Astrocyte (in vitro differentiated cells and primary cell): ENCODE measurements around the gene POU6F2.

ENCODE experiments used
- EZH2 ChIP-seq: IDR thresholded peaks from 2 replicates; pipeline ENCODE4 v1.6.1; 2012; ENCODE audit warnings: mild to moderate bottlenecking, low read length, inconsistent platforms; ENCODE audit not compliant: insufficient read depth
- TF ChIP-seq, protein P1 (sequence below): IDR thresholded peaks from 2 replicates; pipeline ENCODE4 v1.5.1; 2011; ENCODE audit warnings: low read depth, mild to moderate bottlenecking, inconsistent platforms, low read length, moderate library complexity; ENCODE audit not compliant: insufficient read depth

DNA sequence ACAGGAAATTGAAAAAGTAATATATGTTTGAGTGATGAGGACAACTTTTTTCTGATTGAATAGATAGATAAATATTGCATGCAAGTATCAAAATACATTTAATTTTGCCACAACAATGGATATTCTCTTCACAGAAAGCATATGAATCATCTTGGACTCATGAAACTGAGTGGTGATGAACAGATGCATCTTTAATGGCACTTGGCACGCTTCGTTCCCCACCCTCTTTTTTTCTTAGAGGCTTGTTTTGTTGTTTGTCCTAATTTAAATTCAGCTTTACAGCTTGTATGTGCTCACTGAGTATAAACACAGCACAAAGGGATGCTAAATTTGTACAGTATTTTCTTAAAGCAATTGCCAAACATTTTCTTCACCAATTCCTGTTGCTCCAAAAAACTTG, 443.5 kb downstream of the POU6F2 start:
- no peak for TF ChIP-seq EZH2
- TF ChIP-seq, protein P1, sequence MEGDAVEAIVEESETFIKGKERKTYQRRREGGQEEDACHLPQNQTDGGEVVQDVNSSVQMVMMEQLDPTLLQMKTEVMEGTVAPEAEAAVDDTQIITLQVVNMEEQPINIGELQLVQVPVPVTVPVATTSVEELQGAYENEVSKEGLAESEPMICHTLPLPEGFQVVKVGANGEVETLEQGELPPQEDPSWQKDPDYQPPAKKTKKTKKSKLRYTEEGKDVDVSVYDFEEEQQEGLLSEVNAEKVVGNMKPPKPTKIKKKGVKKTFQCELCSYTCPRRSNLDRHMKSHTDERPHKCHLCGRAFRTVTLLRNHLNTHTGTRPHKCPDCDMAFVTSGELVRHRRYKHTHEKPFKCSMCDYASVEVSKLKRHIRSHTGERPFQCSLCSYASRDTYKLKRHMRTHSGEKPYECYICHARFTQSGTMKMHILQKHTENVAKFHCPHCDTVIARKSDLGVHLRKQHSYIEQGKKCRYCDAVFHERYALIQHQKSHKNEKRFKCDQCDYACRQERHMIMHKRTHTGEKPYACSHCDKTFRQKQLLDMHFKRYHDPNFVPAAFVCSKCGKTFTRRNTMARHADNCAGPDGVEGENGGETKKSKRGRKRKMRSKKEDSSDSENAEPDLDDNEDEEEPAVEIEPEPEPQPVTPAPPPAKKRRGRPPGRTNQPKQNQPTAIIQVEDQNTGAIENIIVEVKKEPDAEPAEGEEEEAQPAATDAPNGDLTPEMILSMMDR: no peak
